Measurements from ENCODE around the gene NELL2.

The NELL2 gene

GRCh38 chr12:44532940-44533339, 343.2 kb downstream of the NELL2 start:
- DNase-seq (ENCODE audit: extremely low spot score), result no peak
- ChIA-PET POLR2A (no interaction called here), CTCF (no interaction called here)
- no peak for TF ChIP-seq FOXA1 (IDR thresholded peaks at IDR 0.05)
- TF ChIP-seq ELF4 (IDR thresholded peaks at IDR 0.05), result no peak
- no peak for TF ChIP-seq L3MBTL2 (conservative IDR thresholded peaks at IDR 0.05)
- TF ChIP-seq HDGF (IDR thresholded peaks at IDR 0.05; ENCODE audit: borderline replicate concordance), result no peak
- no peak for TF ChIP-seq BHLHE40 (IDR thresholded peaks at IDR 0.05; ENCODE audit: borderline replicate concordance)
- no peak for TF ChIP-seq SUZ12 (IDR thresholded peaks at IDR 0.05)
- TF ChIP-seq LEF1 (IDR thresholded peaks at IDR 0.05; ENCODE audit: borderline replicate concordance), result no peak
- no peak for TF ChIP-seq ZNF384 (IDR thresholded peaks at IDR 0.05)
- no peak for TF ChIP-seq NFRKB (IDR thresholded peaks at IDR 0.05)
- TF ChIP-seq TARDBP (IDR thresholded peaks at IDR 0.05), result no peak
- no peak for TF ChIP-seq CTBP1 (IDR thresholded peaks at IDR 0.05; ENCODE audit: borderline replicate concordance)
- TF ChIP-seq SP1 (IDR thresholded peaks at IDR 0.05), result no peak
- no peak for TF ChIP-seq FOXM1 (IDR thresholded peaks at IDR 0.05; ENCODE audit: borderline replicate concordance)

GRCh38 chr12:44531320-44531971, 344.7 kb downstream of the NELL2 start:
- ChIA-PET CTCF (no interaction called here), POLR2A (no interaction called here)
- no peak for DNase-seq (ENCODE audit: extremely low spot score)

GRCh38 chr12:44526655-44527182, 349.4 kb downstream of the NELL2 start:
- POLR2A ChIA-PET, result no interaction called here
- CTCF ChIA-PET, result no interaction called here
- TF ChIP-seq SUZ12 (IDR thresholded peaks at IDR 0.05), result no peak
- TF ChIP-seq ELF4 (IDR thresholded peaks at IDR 0.05), result no peak
- peak; percentile 9 for DNase-seq (ENCODE audit: extremely low spot score)

More at GRCh38 chr12:44531320-44531971, 344.7 kb downstream of the NELL2 start:
- TF ChIP-seq NFRKB (IDR thresholded peaks at IDR 0.05) (no peak), TARDBP (IDR thresholded peaks at IDR 0.05) (no peak), HDGF (IDR thresholded peaks at IDR 0.05; ENCODE audit: borderline replicate concordance) (no peak), FOXA1 (IDR thresholded peaks at IDR 0.05) (no peak), FOXM1 (IDR thresholded peaks at IDR 0.05; ENCODE audit: borderline replicate concordance) (no peak), LEF1 (IDR thresholded peaks at IDR 0.05; ENCODE audit: borderline replicate concordance) (no peak), SUZ12 (IDR thresholded peaks at IDR 0.05) (no peak), PKNOX1 (IDR thresholded peaks at IDR 0.05) (no peak), ZNF384 (IDR thresholded peaks at IDR 0.05) (no peak)

GRCh38 chr12:44525806-44526654, 350.1 kb downstream of the NELL2 start:
- TF ChIP-seq LEF1 (IDR thresholded peaks at IDR 0.05; ENCODE audit: borderline replicate concordance) (no peak), SUZ12 (IDR thresholded peaks at IDR 0.05) (no peak), PKNOX1 (IDR thresholded peaks at IDR 0.05) (no peak), TARDBP (IDR thresholded peaks at IDR 0.05) (no peak), ARNT (IDR thresholded peaks at IDR 0.05) (no peak), FOXM1 (IDR thresholded peaks at IDR 0.05; ENCODE audit: borderline replicate concordance) (no peak), NFRKB (IDR thresholded peaks at IDR 0.05) (no peak), CTBP1 (IDR thresholded peaks at IDR 0.05; ENCODE audit: borderline replicate concordance) (no peak), SP1 (IDR thresholded peaks at IDR 0.05) (no peak), BHLHE40 (IDR thresholded peaks at IDR 0.05; ENCODE audit: borderline replicate concordance) (no peak), FOXA1 (IDR thresholded peaks at IDR 0.05) (no peak), FOXK2 (IDR thresholded peaks at IDR 0.05) (no peak), ZNF384 (IDR thresholded peaks at IDR 0.05) (no peak), HDGF (IDR thresholded peaks at IDR 0.05; ENCODE audit: borderline replicate concordance) (no peak)
- ChIA-PET CTCF (no interaction called here), POLR2A (no interaction called here)
- no peak for DNase-seq (ENCODE audit: extremely low spot score)

- ChIA-PET POLR2A (no interaction called here), CTCF (no interaction called here)
- no peak for DNase-seq (ENCODE audit: extremely low spot score)
- TF ChIP-seq NFRKB (IDR thresholded peaks at IDR 0.05), result no peak
- TF ChIP-seq FOXA1 (IDR thresholded peaks at IDR 0.05), result no peak
- TF ChIP-seq CTBP1 (IDR thresholded peaks at IDR 0.05; ENCODE audit: borderline replicate concordance), result no peak
- no peak for TF ChIP-seq BHLHE40 (IDR thresholded peaks at IDR 0.05; ENCODE audit: borderline replicate concordance)
- no peak for TF ChIP-seq ZNF384 (IDR thresholded peaks at IDR 0.05)
- no peak for TF ChIP-seq ELF4 (IDR thresholded peaks at IDR 0.05)
- no peak for TF ChIP-seq FOXM1 (IDR thresholded peaks at IDR 0.05; ENCODE audit: borderline replicate concordance)
- TF ChIP-seq ARNT (IDR thresholded peaks at IDR 0.05), result no peak
- TF ChIP-seq SP1 (IDR thresholded peaks at IDR 0.05), result no peak
- no peak for TF ChIP-seq PKNOX1 (IDR thresholded peaks at IDR 0.05)
- TF ChIP-seq TARDBP (IDR thresholded peaks at IDR 0.05), result no peak
- no peak for TF ChIP-seq HDGF (IDR thresholded peaks at IDR 0.05; ENCODE audit: borderline replicate concordance)
- no peak for TF ChIP-seq SUZ12 (IDR thresholded peaks at IDR 0.05)
- no peak for TF ChIP-seq FOXK2 (IDR thresholded peaks at IDR 0.05)
- no peak for TF ChIP-seq LEF1 (IDR thresholded peaks at IDR 0.05; ENCODE audit: borderline replicate concordance)
- no peak for TF ChIP-seq L3MBTL2 (conservative IDR thresholded peaks at IDR 0.05)
Measured at GRCh38 chr12:44523828-44524227, 352.3 kb downstream of the NELL2 start.

Measured in HEK293T (cell line).